Nephron progenitor cell (in vitro differentiated cells): ENCODE data around the gene UGCG.

Source experiments
- DNase-seq: peaks from one replicate; pipeline ENCODE4 v3.0.0; 2021
- H3K27ac Mint-ChIP-seq: 2 replicates; pipeline ENCODE4 v1.8.0; 2021; ENCODE audit warnings: mild to moderate bottlenecking, moderate library complexity, mixed read lengths
- H3K27me3 Mint-ChIP-seq: 2 replicates; pipeline ENCODE4 v1.8.0; 2021; ENCODE audit warnings: mild to moderate bottlenecking, low read depth, mixed read lengths; ENCODE audit not compliant: poor library complexity
- H3K36me3 Mint-ChIP-seq: 2 replicates; pipeline ENCODE4 v1.8.0; 2021; ENCODE audit warnings: low read depth, mixed read lengths
- H3K4me1 Mint-ChIP-seq: 2 replicates; pipeline ENCODE4 v1.8.0; 2021; ENCODE audit warnings: mixed read lengths
- H3K4me3 Mint-ChIP-seq: 2 replicates; pipeline ENCODE4 v1.8.0; 2021; ENCODE audit warnings: mild to moderate bottlenecking, moderate library complexity, mixed read lengths
- H3K9me3 Mint-ChIP-seq: 2 replicates; pipeline ENCODE4 v1.8.0; 2021; ENCODE audit warnings: mild to moderate bottlenecking, moderate library complexity, mixed read lengths
- TF ChIP-seq, protein P1 (sequence below): fragments of 200-600 bp; sonication (generic); IDR thresholded peaks from 2 replicates; pipeline ENCODE4 v1.5.0; 2021; ENCODE audit warnings: antibody characterized with exemption

The UGCG gene

GRCh38 chr9:111917201-111917600 is 20.6 kb downstream of the UGCG start:
- no peak for DNase-seq
- TF ChIP-seq, protein P1, sequence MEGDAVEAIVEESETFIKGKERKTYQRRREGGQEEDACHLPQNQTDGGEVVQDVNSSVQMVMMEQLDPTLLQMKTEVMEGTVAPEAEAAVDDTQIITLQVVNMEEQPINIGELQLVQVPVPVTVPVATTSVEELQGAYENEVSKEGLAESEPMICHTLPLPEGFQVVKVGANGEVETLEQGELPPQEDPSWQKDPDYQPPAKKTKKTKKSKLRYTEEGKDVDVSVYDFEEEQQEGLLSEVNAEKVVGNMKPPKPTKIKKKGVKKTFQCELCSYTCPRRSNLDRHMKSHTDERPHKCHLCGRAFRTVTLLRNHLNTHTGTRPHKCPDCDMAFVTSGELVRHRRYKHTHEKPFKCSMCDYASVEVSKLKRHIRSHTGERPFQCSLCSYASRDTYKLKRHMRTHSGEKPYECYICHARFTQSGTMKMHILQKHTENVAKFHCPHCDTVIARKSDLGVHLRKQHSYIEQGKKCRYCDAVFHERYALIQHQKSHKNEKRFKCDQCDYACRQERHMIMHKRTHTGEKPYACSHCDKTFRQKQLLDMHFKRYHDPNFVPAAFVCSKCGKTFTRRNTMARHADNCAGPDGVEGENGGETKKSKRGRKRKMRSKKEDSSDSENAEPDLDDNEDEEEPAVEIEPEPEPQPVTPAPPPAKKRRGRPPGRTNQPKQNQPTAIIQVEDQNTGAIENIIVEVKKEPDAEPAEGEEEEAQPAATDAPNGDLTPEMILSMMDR: no peak
- no peaks in the 10 kb centered on the region for H3K9me3 Mint-ChIP-seq
- H3K27ac Mint-ChIP-seq: no peak overlapping the region
- H3K36me3 Mint-ChIP-seq: peaks cover 46% of the 10 kb centered on the region
- no peaks in the 10 kb centered on the region for H3K27me3 Mint-ChIP-seq
- no peaks in the 10 kb centered on the region for H3K4me1 Mint-ChIP-seq
- H3K4me3 Mint-ChIP-seq: no peak overlapping the region

GRCh38 chr9:111917980-111918379 is 21.4 kb downstream of the UGCG start:
- Mint-ChIP-seq H3K27me3 (no peaks in the 10 kb centered on the region), H3K36me3 (peaks cover 46% of the 10 kb centered on the region), H3K4me1 (no peaks in the 10 kb centered on the region), H3K4me3 (no peak overlapping the region), H3K9me3 (no peaks in the 10 kb centered on the region), H3K27ac (no peak overlapping the region)
- DNase-seq: no peak
- TF ChIP-seq, protein P1: no peak

- Mint-ChIP-seq H3K4me3 (no peak overlapping the region), H3K9me3 (no peaks in the 10 kb centered on the region), H3K4me1 (no peaks in the 10 kb centered on the region), H3K27ac (no peak overlapping the region), H3K27me3 (no peaks in the 10 kb centered on the region), H3K36me3 (peaks cover 46% of the 10 kb centered on the region)
- no peak for DNase-seq
- TF ChIP-seq, protein P1: no peak
These were observed 23.3 kb downstream of the UGCG start for GRCh38 chr9:111919875-111920274.

GRCh38 chr9:111920531-111920930 is 23.9 kb downstream of the UGCG start:
- DNase-seq: no peak
- peaks cover 3% of the 10 kb centered on the region for H3K4me1 Mint-ChIP-seq
- H3K9me3 Mint-ChIP-seq: no peaks in the 10 kb centered on the region
- H3K27me3 Mint-ChIP-seq: no peaks in the 10 kb centered on the region
- H3K27ac Mint-ChIP-seq: peak overlapping the region; percentile 57
- peaks cover 42% of the 10 kb centered on the region for H3K36me3 Mint-ChIP-seq
- TF ChIP-seq, protein P1: no peak
- no peak overlapping the region for H3K4me3 Mint-ChIP-seq

GRCh38 chr9:111922324-111923013 is 25.9 kb downstream of the UGCG start:
- Mint-ChIP-seq H3K4me3 (no peak overlapping the region), H3K27ac (no peak overlapping the region), H3K27me3 (no peaks in the 10 kb centered on the region), H3K36me3 (peaks cover 52% of the 10 kb centered on the region), H3K4me1 (peaks cover 7% of the 10 kb centered on the region), H3K9me3 (no peaks in the 10 kb centered on the region)
- TF ChIP-seq, protein P1: no peak
- no peak for DNase-seq

GRCh38 chr9:111924281-111924680 is 27.7 kb downstream of the UGCG start:
- Mint-ChIP-seq H3K36me3 (peaks cover 50% of the 10 kb centered on the region), H3K27me3 (no peaks in the 10 kb centered on the region), H3K9me3 (no peaks in the 10 kb centered on the region), H3K4me1 (peaks cover 7% of the 10 kb centered on the region), H3K27ac (no peak overlapping the region), H3K4me3 (no peak overlapping the region)
- TF ChIP-seq, protein P1: no peak
- no peak for DNase-seq
